MCF 10A (cell line): Measurements from ENCODE around the gene PCDHGB6. TPM values are rescaled to one million over a fixed set of nuclear protein-coding genes. Genes with fewer than 3 reads are reported as not detected.

Experiments
- BruUV-seq: library from RNA; stranded (reverse); fragments of 400-500 nt; replicated peaks from 2 replicates; lab custom pipeline; 2021; lab: Mats Ljungman, UMichigan
- CTCF ChIA-PET: fragments of 300-600 bp; sonication (Branson Sonifier 250); formaldehyde crosslinking; extraction: SDS; loops from one replicate; lab custom pipeline; 2021; ENCODE audit warnings: antibody characterized with exemption, inconsistent platforms; lab: Yijun Ruan, JAX
- POLR2A ChIA-PET: fragments of 300-600, 350-650 bp; sonication (Branson Sonifier 250); formaldehyde crosslinking; extraction: SDS; loops from one replicate; lab custom pipeline; 2020; ENCODE audit warnings: antibody characterized with exemption, inconsistent platforms; lab: Yijun Ruan, JAX
- DNase-seq: peaks from one replicate; pipeline ENCODE4 v3.0.0-alpha.2; 2018; ENCODE audit not compliant: unreplicated experiment
- H3K27ac Mint-ChIP-seq: one replicate; pipeline ENCODE4 v1.8.0; 2022; ENCODE audit warnings: mild to moderate bottlenecking, low read depth, mixed read lengths; ENCODE audit not compliant: unreplicated experiment
- H3K27me3 Mint-ChIP-seq: one replicate; pipeline ENCODE4 v1.8.0; 2022; ENCODE audit warnings: mixed read lengths; ENCODE audit not compliant: insufficient read depth, unreplicated experiment
- H3K36me3 Mint-ChIP-seq: one replicate; pipeline ENCODE4 v1.8.0; 2022; ENCODE audit warnings: mild to moderate bottlenecking, moderate library complexity, mixed read lengths; ENCODE audit not compliant: insufficient read depth, unreplicated experiment
- H3K4me1 Mint-ChIP-seq: one replicate; pipeline ENCODE4 v1.8.0; 2022; ENCODE audit warnings: mixed read lengths; ENCODE audit not compliant: insufficient read depth, unreplicated experiment
- H3K4me3 Mint-ChIP-seq: one replicate; pipeline ENCODE4 v1.8.0; 2022; ENCODE audit warnings: mild to moderate bottlenecking, moderate library complexity, mixed read lengths; ENCODE audit not compliant: unreplicated experiment
- H3K9me3 Mint-ChIP-seq: one replicate; pipeline ENCODE4 v1.8.0; 2022; ENCODE audit warnings: mixed read lengths; ENCODE audit not compliant: unreplicated experiment
- CTCF ChIP-seq: fragments of 200-600 bp; IDR thresholded peaks from one replicate; pipeline ENCODE4 v1.8.0; 2022; ENCODE audit warnings: antibody characterized with exemption, mild to moderate bottlenecking; ENCODE audit not compliant: unreplicated experiment
- intact Hi-C: fragments of 100-400 bp; cut with micrococcal nuclease; formaldehyde crosslinking; loops from 2 replicates; pipeline ENCODE4 v1.14.1; 2022
- total RNA-seq: library from RNA; stranded (reverse); gene quantifications from 2 replicates; pipeline ENCODE4 v1.2.3, GENCODE V29; 2022

The PCDHGB6 gene
- total RNA-seq, 1 experiment from 2014 or later, result 0.68 TPM

GRCh38 chr5:141409598-141410306 lies 1.9 kb downstream of the PCDHGB6 start:
- H3K27ac Mint-ChIP-seq, result no peak overlapping the region
- H3K27me3 Mint-ChIP-seq, result no peaks in the 10 kb centered on the region
- POLR2A ChIA-PET, result no interaction called here
- intact Hi-C loops, result loop anchor here (10.0 kb wide), 2 partner anchors 185 to 325 kb away; partner anchors contain the start of gene PCDHB14
- H3K9me3 Mint-ChIP-seq, result peaks cover 49% of the 10 kb centered on the region
- H3K4me3 Mint-ChIP-seq, result no peak overlapping the region
- peaks cover 5% of the 10 kb centered on the region for H3K36me3 Mint-ChIP-seq
- no peak for TF ChIP-seq CTCF
- no peak for DNase-seq
- H3K4me1 Mint-ChIP-seq, result no peaks in the 10 kb centered on the region
- CTCF ChIA-PET, result interaction anchor here (0.6 kb wide), 1 partner anchor 995 kb away, joined by 3 read pairs; no protein-coding TSS in a partner anchor
- no TSS peak for BruUV-seq

- no peak for TF ChIP-seq CTCF
- H3K4me3 Mint-ChIP-seq, result no peak overlapping the region
Measured at GRCh38 chr5:141411575-141411974, 3.8 kb downstream of the PCDHGB6 start.

DNA sequence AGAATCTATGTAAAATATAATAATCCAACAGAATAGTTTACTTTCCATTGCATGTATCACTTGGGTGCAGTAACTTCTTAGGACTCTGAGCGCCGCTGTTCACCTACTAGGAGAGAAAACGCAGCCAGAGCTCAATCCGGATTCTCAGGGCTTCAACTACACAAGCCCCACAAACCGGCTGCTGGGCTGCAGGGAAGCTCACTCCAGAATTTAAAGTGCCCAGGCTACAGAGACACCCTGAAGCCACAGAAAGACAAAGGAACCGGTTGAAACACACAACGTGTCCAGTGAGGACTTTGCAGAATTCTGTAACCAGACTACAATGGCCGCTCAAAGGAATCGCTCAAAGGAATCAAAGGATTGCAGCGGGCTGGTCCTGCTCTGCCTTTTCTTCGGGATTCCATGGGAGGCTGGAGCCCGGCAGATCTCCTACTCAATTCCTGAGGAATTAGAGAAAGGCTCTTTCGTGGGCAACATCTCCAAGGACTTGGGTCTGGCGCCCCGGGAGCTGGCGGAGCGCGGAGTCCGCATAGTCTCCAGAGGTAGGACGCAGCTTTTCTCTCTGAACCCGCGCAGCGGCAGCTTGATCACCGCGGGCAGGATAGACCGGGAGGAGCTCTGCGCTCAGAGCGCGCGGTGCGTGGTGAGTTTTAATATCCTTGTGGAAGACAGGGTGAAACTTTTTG lies 5.2 kb downstream of the PCDHGB6 start, which contains the start of gene PCDHGA10:
PCDHGA10 (plus strand) TSS at position 134 of the 686 bp plus-strand sequence; CDS start at position 323, 189 bp downstream.
- TF ChIP-seq CTCF, result peak; percentile 67
- DNase-seq, result peak; percentile 83
- peaks cover 41% of the 10 kb centered on the region for H3K9me3 Mint-ChIP-seq
- POLR2A ChIA-PET, result interaction anchor here (1.0 to 1.5 kb wide), 6 partner anchors 63 to 148 kb away, joined by 3 to 11 read pairs (median 3); partner anchors contain the start of gene PCDHGC3
- no peaks in the 10 kb centered on the region for H3K4me1 Mint-ChIP-seq
- H3K4me3 Mint-ChIP-seq, result peak within 1 kb of the TSS; percentile 54
- CTCF ChIA-PET, result interaction anchor here (0.6 to 5.5 kb wide), 29 partner anchors 9 to 236 kb away, joined by 3 to 38 read pairs (median 5); partner anchors contain the start of genes PCDHB11, PCDHB14, PCDHGB4 and PCDHGC3
- BruUV-seq, result TSS peak; percentile 47
- no peaks in the 10 kb centered on the region for H3K27me3 Mint-ChIP-seq
- H3K27ac Mint-ChIP-seq, result no peak within 1 kb of the TSS
- peaks cover 5% of the 10 kb centered on the region for H3K36me3 Mint-ChIP-seq
- intact Hi-C loops, result loop anchor here (1.0 to 10.0 kb wide), 4 partner anchors 111 to 328 kb away; partner anchors contain the start of gene PCDHB14

More at GRCh38 chr5:141411575-141411974, 3.8 kb downstream of the PCDHGB6 start:
- no peak for DNase-seq
- peaks cover 41% of the 10 kb centered on the region for H3K9me3 Mint-ChIP-seq
- ChIA-PET POLR2A (interaction anchor here (1.3 kb wide), 1 partner anchor 153 kb away, joined by 6 read pairs; no protein-coding TSS in a partner anchor), CTCF (interaction anchor here (0.6 to 4.2 kb wide), 3 partner anchors 66 to 113 kb away, joined by 3 to 37 read pairs (median 4); no protein-coding TSS in a partner anchor)
- no peak overlapping the region for H3K27ac Mint-ChIP-seq
- no peaks in the 10 kb centered on the region for H3K27me3 Mint-ChIP-seq
- BruUV-seq, result no TSS peak
- H3K4me1 Mint-ChIP-seq, result no peaks in the 10 kb centered on the region
- intact Hi-C loops, result loop anchor here (10.0 kb wide), 2 partner anchors 187 to 327 kb away; partner anchors contain the start of gene PCDHB14
- H3K36me3 Mint-ChIP-seq, result peaks cover 5% of the 10 kb centered on the region
